Measurements from ENCODE around the gene PFKP.

Gene PFKP

GRCh38 chr10:3081383-3081981 lies 14.1 kb downstream of the PFKP start:
- Histone ChIP-seq H3K27me3 (ENCODE audit: control insufficient read depth, insufficient read depth, low read length) (no peaks in the 10 kb centered on the region), H3K27ac (ENCODE audit: low read depth, low read length) (no peak overlapping the region), H3K4me3 (ENCODE audit: low read length) (no peak overlapping the region), H3K9ac (ENCODE audit: low read length) (no peak overlapping the region), H3K36me3 (ENCODE audit: control insufficient read depth, insufficient read depth, low read length) (no peaks in the 10 kb centered on the region), H3K4me1 (ENCODE audit: control insufficient read depth, insufficient read depth, low read length) (no peaks in the 10 kb centered on the region)

- H3K27me3 ChIP-seq (ENCODE audit: control insufficient read depth, insufficient read depth, low read length): no peaks in the 10 kb centered on the region
These were observed 14.9 kb downstream of the PFKP start for GRCh38 chr10:3082290-3082689.

GRCh38 chr10:3085785-3086567 lies 18.6 kb downstream of the PFKP start:
- Histone ChIP-seq H3K9ac (ENCODE audit: low read length) (no peak overlapping the region), H3K27ac (ENCODE audit: low read depth, low read length) (no peak overlapping the region), H3K4me1 (ENCODE audit: control insufficient read depth, insufficient read depth, low read length) (peaks cover 8% of the 10 kb centered on the region), H3K27me3 (ENCODE audit: control insufficient read depth, insufficient read depth, low read length) (no peaks in the 10 kb centered on the region), H3K4me3 (ENCODE audit: low read length) (no peak overlapping the region), H3K36me3 (ENCODE audit: control insufficient read depth, insufficient read depth, low read length) (no peaks in the 10 kb centered on the region)

More at GRCh38 chr10:3082290-3082689, 14.9 kb downstream of the PFKP start:
- no peak overlapping the region for H3K9ac ChIP-seq (ENCODE audit: low read length)
- no peaks in the 10 kb centered on the region for H3K36me3 ChIP-seq (ENCODE audit: control insufficient read depth, insufficient read depth, low read length)
- H3K27ac ChIP-seq (ENCODE audit: low read depth, low read length): no peak overlapping the region
- no peak overlapping the region for H3K4me3 ChIP-seq (ENCODE audit: low read length)
- H3K4me1 ChIP-seq (ENCODE audit: control insufficient read depth, insufficient read depth, low read length): no peaks in the 10 kb centered on the region

GRCh38 chr10:3090388-3090787 lies 23.0 kb downstream of the PFKP start:
- Histone ChIP-seq H3K4me3 (ENCODE audit: low read length) (no peak overlapping the region), H3K9ac (ENCODE audit: low read length) (no peak overlapping the region), H3K4me1 (ENCODE audit: control insufficient read depth, insufficient read depth, low read length) (peaks cover 22% of the 10 kb centered on the region), H3K27ac (ENCODE audit: low read depth, low read length) (peak overlapping the region; percentile 60), H3K27me3 (ENCODE audit: control insufficient read depth, insufficient read depth, low read length) (no peaks in the 10 kb centered on the region), H3K36me3 (ENCODE audit: control insufficient read depth, insufficient read depth, low read length) (no peaks in the 10 kb centered on the region)

DNA sequence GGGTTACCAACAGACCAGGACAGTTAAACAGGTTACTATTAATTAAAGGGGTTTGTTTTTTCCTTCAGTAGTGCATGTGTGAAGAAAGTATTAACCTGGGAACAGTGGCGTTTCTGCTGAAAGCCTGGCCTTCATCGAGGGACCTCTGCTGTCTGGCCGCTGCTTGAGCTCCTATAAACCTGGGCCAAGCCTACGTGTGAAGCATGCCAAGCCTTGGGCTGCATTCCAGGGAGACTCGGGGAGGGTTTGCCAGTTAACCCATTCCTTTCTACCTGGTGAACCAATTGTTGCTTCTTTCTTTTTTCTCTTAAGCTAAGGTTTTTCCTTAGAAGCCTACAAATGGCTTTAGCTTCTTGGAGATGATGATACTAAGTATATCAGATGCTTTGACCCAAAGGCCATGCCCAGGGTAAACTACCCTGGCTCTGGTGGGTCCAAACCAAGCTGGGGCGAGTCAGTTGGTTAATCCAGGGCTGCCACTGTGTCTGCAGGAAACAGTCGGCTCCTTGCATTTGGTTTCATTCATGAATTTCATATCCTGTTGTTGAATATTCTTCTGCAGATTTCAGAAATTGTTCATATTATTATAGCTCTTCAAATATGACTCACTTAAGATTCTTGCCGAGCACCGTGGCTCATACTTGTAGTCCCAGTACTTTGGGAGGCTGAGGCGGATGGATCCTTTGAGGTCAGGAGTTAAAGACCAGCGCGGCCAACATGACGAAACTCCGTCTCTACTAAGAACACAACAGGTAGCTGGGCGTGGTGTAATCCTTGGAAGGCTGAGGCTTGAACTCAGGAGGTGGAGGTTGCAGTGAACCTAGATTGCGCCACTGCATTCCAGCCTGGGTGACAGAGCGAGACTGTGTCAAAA lies 23.8 kb downstream of the PFKP start:
- H3K27me3 ChIP-seq (ENCODE audit: control insufficient read depth, insufficient read depth, low read length): no peaks in the 10 kb centered on the region
- H3K27ac ChIP-seq (ENCODE audit: low read depth, low read length): peak overlapping the region; percentile 60
- H3K4me1 ChIP-seq (ENCODE audit: control insufficient read depth, insufficient read depth, low read length): peaks cover 28% of the 10 kb centered on the region
- no peak overlapping the region for H3K9ac ChIP-seq (ENCODE audit: low read length)
- no peaks in the 10 kb centered on the region for H3K36me3 ChIP-seq (ENCODE audit: control insufficient read depth, insufficient read depth, low read length)
- H3K4me3 ChIP-seq (ENCODE audit: low read length): no peak overlapping the region

GRCh38 chr10:3091921-3092320 lies 24.6 kb downstream of the PFKP start:
- peaks cover 32% of the 10 kb centered on the region for H3K4me1 ChIP-seq (ENCODE audit: control insufficient read depth, insufficient read depth, low read length)
- H3K9ac ChIP-seq (ENCODE audit: low read length): no peak overlapping the region
- H3K4me3 ChIP-seq (ENCODE audit: low read length): no peak overlapping the region
- no peaks in the 10 kb centered on the region for H3K36me3 ChIP-seq (ENCODE audit: control insufficient read depth, insufficient read depth, low read length)
- no peak overlapping the region for H3K27ac ChIP-seq (ENCODE audit: low read depth, low read length)
- no peaks in the 10 kb centered on the region for H3K27me3 ChIP-seq (ENCODE audit: control insufficient read depth, insufficient read depth, low read length)

- H3K4me1 ChIP-seq (ENCODE audit: control insufficient read depth, insufficient read depth, low read length): peaks cover 32% of the 10 kb centered on the region
- H3K36me3 ChIP-seq (ENCODE audit: control insufficient read depth, insufficient read depth, low read length): no peaks in the 10 kb centered on the region
- H3K9ac ChIP-seq (ENCODE audit: low read length): no peak overlapping the region
- H3K27me3 ChIP-seq (ENCODE audit: control insufficient read depth, insufficient read depth, low read length): no peaks in the 10 kb centered on the region
- H3K27ac ChIP-seq (ENCODE audit: low read depth, low read length): peak overlapping the region; percentile 85
- no peak overlapping the region for H3K4me3 ChIP-seq (ENCODE audit: low read length)
These were observed 26.6 kb downstream of the PFKP start for GRCh38 chr10:3093996-3094395.

GRCh38 chr10:3094609-3095036 lies 27.3 kb downstream of the PFKP start:
- Histone ChIP-seq H3K27ac (ENCODE audit: low read depth, low read length) (peak overlapping the region; percentile 85), H3K4me3 (ENCODE audit: low read length) (peak overlapping the region; percentile 23), H3K4me1 (ENCODE audit: control insufficient read depth, insufficient read depth, low read length) (peaks cover 32% of the 10 kb centered on the region), H3K9ac (ENCODE audit: low read length) (no peak overlapping the region), H3K36me3 (ENCODE audit: control insufficient read depth, insufficient read depth, low read length) (no peaks in the 10 kb centered on the region), H3K27me3 (ENCODE audit: control insufficient read depth, insufficient read depth, low read length) (no peaks in the 10 kb centered on the region)

GRCh38 chr10:3095373-3096139 lies 28.2 kb downstream of the PFKP start:
- Histone ChIP-seq H3K9ac (ENCODE audit: low read length) (no peak overlapping the region), H3K4me1 (ENCODE audit: control insufficient read depth, insufficient read depth, low read length) (peaks cover 26% of the 10 kb centered on the region), H3K4me3 (ENCODE audit: low read length) (peak overlapping the region; percentile 34)

GRCh38 chr10:3096149-3096548 lies 28.8 kb downstream of the PFKP start:
- H3K27ac ChIP-seq (ENCODE audit: low read depth, low read length): peak overlapping the region; percentile 85
- H3K36me3 ChIP-seq (ENCODE audit: control insufficient read depth, insufficient read depth, low read length): peaks cover 6% of the 10 kb centered on the region
- H3K27me3 ChIP-seq (ENCODE audit: control insufficient read depth, insufficient read depth, low read length): no peaks in the 10 kb centered on the region
- peak overlapping the region; percentile 34 for H3K4me3 ChIP-seq (ENCODE audit: low read length)
- H3K4me1 ChIP-seq (ENCODE audit: control insufficient read depth, insufficient read depth, low read length): peaks cover 22% of the 10 kb centered on the region
- H3K9ac ChIP-seq (ENCODE audit: low read length): no peak overlapping the region

More at GRCh38 chr10:3095373-3096139, 28.2 kb downstream of the PFKP start:
- Histone ChIP-seq H3K36me3 (ENCODE audit: control insufficient read depth, insufficient read depth, low read length) (peaks cover 6% of the 10 kb centered on the region), H3K27ac (ENCODE audit: low read depth, low read length) (peak overlapping the region; percentile 85), H3K27me3 (ENCODE audit: control insufficient read depth, insufficient read depth, low read length) (no peaks in the 10 kb centered on the region)

- Histone ChIP-seq H3K27ac (ENCODE audit: low read depth, low read length) (peak overlapping the region; percentile 4), H3K4me1 (ENCODE audit: control insufficient read depth, insufficient read depth, low read length) (peaks cover 18% of the 10 kb centered on the region), H3K36me3 (ENCODE audit: control insufficient read depth, insufficient read depth, low read length) (peaks cover 6% of the 10 kb centered on the region), H3K4me3 (ENCODE audit: low read length) (no peak overlapping the region), H3K9ac (ENCODE audit: low read length) (no peak overlapping the region), H3K27me3 (ENCODE audit: control insufficient read depth, insufficient read depth, low read length) (no peaks in the 10 kb centered on the region)
These were observed 29.8 kb downstream of the PFKP start for GRCh38 chr10:3097160-3097559.

- peaks cover 18% of the 10 kb centered on the region for H3K4me1 ChIP-seq (ENCODE audit: control insufficient read depth, insufficient read depth, low read length)
- no peak overlapping the region for H3K4me3 ChIP-seq (ENCODE audit: low read length)
- no peaks in the 10 kb centered on the region for H3K27me3 ChIP-seq (ENCODE audit: control insufficient read depth, insufficient read depth, low read length)
- H3K27ac ChIP-seq (ENCODE audit: low read depth, low read length): no peak overlapping the region
- no peak overlapping the region for H3K9ac ChIP-seq (ENCODE audit: low read length)
- H3K36me3 ChIP-seq (ENCODE audit: control insufficient read depth, insufficient read depth, low read length): peaks cover 6% of the 10 kb centered on the region
These were observed 31.3 kb downstream of the PFKP start for GRCh38 chr10:3098689-3099088.
